ENCODE data around the gene FAM217B.

Gene FAM217B

DNA sequence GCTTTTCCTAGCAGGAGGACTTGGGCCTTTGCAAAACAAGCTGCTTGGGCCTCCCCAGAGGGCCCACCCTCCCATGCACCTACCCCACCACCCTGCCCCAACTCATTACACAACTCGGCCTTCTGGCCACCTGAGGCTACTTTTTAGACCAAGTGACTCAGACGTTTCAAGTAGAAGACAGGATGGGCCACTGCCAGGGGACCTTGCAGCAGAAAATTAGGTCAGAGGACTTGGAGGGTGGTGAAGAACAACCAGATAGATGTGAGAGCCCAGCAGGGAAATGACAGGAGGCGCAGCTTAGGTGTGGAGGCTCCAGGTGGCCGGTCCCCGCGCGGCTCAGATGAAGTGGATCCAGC lies 1.5 kb upstream of the FAM217B start:
- Histone ChIP-seq H3K27ac (replicated peaks) (no peak overlapping the region), H3K4me3 (replicated peaks; ENCODE audit: insufficient read depth, low read length) (peak overlapping the region; percentile 88), H3K27me3 (ENCODE audit: insufficient read depth, poor library complexity, severe bottlenecking) (no peaks in the 10 kb centered on the region)
- TF ChIP-seq, protein P1, sequence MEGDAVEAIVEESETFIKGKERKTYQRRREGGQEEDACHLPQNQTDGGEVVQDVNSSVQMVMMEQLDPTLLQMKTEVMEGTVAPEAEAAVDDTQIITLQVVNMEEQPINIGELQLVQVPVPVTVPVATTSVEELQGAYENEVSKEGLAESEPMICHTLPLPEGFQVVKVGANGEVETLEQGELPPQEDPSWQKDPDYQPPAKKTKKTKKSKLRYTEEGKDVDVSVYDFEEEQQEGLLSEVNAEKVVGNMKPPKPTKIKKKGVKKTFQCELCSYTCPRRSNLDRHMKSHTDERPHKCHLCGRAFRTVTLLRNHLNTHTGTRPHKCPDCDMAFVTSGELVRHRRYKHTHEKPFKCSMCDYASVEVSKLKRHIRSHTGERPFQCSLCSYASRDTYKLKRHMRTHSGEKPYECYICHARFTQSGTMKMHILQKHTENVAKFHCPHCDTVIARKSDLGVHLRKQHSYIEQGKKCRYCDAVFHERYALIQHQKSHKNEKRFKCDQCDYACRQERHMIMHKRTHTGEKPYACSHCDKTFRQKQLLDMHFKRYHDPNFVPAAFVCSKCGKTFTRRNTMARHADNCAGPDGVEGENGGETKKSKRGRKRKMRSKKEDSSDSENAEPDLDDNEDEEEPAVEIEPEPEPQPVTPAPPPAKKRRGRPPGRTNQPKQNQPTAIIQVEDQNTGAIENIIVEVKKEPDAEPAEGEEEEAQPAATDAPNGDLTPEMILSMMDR (IDR thresholded peaks at IDR 0.05; ENCODE audit: insufficient read depth, low read length) = no peak
- TF ChIP-seq, protein P2, sequence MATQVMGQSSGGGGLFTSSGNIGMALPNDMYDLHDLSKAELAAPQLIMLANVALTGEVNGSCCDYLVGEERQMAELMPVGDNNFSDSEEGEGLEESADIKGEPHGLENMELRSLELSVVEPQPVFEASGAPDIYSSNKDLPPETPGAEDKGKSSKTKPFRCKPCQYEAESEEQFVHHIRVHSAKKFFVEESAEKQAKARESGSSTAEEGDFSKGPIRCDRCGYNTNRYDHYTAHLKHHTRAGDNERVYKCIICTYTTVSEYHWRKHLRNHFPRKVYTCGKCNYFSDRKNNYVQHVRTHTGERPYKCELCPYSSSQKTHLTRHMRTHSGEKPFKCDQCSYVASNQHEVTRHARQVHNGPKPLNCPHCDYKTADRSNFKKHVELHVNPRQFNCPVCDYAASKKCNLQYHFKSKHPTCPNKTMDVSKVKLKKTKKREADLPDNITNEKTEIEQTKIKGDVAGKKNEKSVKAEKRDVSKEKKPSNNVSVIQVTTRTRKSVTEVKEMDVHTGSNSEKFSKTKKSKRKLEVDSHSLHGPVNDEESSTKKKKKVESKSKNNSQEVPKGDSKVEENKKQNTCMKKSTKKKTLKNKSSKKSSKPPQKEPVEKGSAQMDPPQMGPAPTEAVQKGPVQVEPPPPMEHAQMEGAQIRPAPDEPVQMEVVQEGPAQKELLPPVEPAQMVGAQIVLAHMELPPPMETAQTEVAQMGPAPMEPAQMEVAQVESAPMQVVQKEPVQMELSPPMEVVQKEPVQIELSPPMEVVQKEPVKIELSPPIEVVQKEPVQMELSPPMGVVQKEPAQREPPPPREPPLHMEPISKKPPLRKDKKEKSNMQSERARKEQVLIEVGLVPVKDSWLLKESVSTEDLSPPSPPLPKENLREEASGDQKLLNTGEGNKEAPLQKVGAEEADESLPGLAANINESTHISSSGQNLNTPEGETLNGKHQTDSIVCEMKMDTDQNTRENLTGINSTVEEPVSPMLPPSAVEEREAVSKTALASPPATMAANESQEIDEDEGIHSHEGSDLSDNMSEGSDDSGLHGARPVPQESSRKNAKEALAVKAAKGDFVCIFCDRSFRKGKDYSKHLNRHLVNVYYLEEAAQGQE (IDR thresholded peaks at IDR 0.05; ENCODE audit: insufficient replicate concordance, low read depth) = no peak
- TF ChIP-seq POLR2AphosphoS5 (IDR thresholded peaks at IDR 0.05; ENCODE audit: low read depth) (no peak), GABPA (IDR thresholded peaks at IDR 0.05; ENCODE audit: low read depth) (no peak), SPI1 (IDR thresholded peaks at IDR 0.05; ENCODE audit: borderline replicate concordance, low read depth) (no peak)
- DNase-seq (ENCODE audit: low read depth in 1 of 2, low spot score in 1 of 2) = no peak

DNA sequence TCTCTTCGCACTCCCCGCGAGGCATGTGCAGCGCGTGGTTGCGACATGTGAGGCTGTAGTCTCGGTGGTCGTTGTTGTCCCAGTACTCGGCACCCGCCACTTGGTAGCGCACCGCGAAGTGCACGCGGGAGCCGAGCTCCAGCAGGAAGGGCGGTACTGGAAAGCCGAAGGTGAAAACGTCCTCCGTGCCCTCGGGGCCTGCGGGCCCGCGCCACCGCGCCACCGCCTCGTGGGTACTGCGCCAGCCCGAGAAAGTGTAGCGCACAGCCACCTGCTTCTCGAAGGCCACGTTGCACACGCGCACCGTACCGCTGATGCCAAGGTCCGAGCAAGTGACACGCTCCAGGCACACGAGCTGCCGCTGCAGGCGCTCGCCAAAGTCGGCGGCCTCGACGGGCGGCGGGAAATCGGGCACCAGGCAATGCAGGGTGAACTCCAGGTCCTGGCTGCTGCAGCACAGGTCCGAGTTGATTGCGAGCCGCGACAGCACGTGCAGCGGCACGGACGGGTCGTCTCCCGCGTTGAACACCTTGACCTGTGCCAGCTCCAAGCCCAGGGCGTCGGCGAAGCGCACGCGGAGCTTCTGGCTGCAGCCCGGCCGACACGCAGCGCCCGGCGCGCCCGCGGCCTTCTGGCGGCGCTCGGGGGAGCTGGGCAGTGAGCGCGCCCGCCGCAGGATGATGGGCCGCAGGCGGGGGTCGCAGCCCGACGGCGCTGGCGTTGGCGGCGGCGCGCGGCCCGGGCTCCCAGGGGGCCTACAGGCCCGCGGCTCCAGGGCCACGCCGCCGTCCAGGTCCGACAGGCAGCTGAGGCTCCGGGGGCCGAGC lies 924 bp upstream of the FAM217B start:
- TF ChIP-seq, protein P2 (IDR thresholded peaks at IDR 0.05; ENCODE audit: insufficient replicate concordance, low read depth) = no peak
- no peak for TF ChIP-seq SPI1 (IDR thresholded peaks at IDR 0.05; ENCODE audit: borderline replicate concordance, low read depth)
- TF ChIP-seq GABPA (IDR thresholded peaks at IDR 0.05; ENCODE audit: low read depth) = no peak
- no peak for TF ChIP-seq POLR2AphosphoS5 (IDR thresholded peaks at IDR 0.05; ENCODE audit: low read depth)
- TF ChIP-seq, protein P1 (IDR thresholded peaks at IDR 0.05; ENCODE audit: insufficient read depth, low read length) = no peak
- H3K4me3 ChIP-seq (replicated peaks; ENCODE audit: insufficient read depth, low read length) = peak overlapping the region; percentile 88
- DNase-seq (ENCODE audit: low read depth in 1 of 2, low spot score in 1 of 2) = no peak
- no peaks in the 10 kb centered on the region for H3K27me3 ChIP-seq (ENCODE audit: insufficient read depth, poor library complexity, severe bottlenecking)
- H3K27ac ChIP-seq (replicated peaks) = peak overlapping the region; percentile 95

GRCh38 chr20:59939879-59940128 lies 385 bp upstream of the FAM217B start:
- peak overlapping the region; percentile 95 for H3K27ac ChIP-seq (replicated peaks)
- no peak for DNase-seq (ENCODE audit: low read depth in 1 of 2, low spot score in 1 of 2)
- H3K4me3 ChIP-seq (replicated peaks; ENCODE audit: insufficient read depth, low read length) = peak overlapping the region; percentile 88
- H3K27me3 ChIP-seq (ENCODE audit: insufficient read depth, poor library complexity, severe bottlenecking) = no peaks in the 10 kb centered on the region
- TF ChIP-seq, protein P1 (IDR thresholded peaks at IDR 0.05; ENCODE audit: insufficient read depth, low read length) = no peak
- no peak for TF ChIP-seq SPI1 (IDR thresholded peaks at IDR 0.05; ENCODE audit: borderline replicate concordance, low read depth)
- TF ChIP-seq POLR2AphosphoS5 (IDR thresholded peaks at IDR 0.05; ENCODE audit: low read depth) = no peak
- no peak for TF ChIP-seq GABPA (IDR thresholded peaks at IDR 0.05; ENCODE audit: low read depth)
- TF ChIP-seq, protein P2 (IDR thresholded peaks at IDR 0.05; ENCODE audit: insufficient replicate concordance, low read depth) = no peak

Measured in HL-60 (cell line).